NCI-H2107 (cell line): Measurements from ENCODE around the gene PIGZ.
A peak's percentile ranks its signal among the peaks of the same experiment; 100 is the strongest.
"Not testable (repeated sequence)": the region's sequence is repeated elsewhere in the genome, so short reads cannot be mapped to it uniquely, and the experiment has no call there.

Experiments used
- DNase-seq: peaks from one replicate; lab custom pipeline; 2025; lab: John Stamatoyannopoulos, UW

PIGZ gene

GRCh38 chr3:196948442-196949284, 20.0 kb downstream of the PIGZ start:
- no peak for DNase-seq

- no peak for DNase-seq
These were observed 20.7 kb downstream of the PIGZ start for GRCh38 chr3:196947860-196948441.

DNA sequence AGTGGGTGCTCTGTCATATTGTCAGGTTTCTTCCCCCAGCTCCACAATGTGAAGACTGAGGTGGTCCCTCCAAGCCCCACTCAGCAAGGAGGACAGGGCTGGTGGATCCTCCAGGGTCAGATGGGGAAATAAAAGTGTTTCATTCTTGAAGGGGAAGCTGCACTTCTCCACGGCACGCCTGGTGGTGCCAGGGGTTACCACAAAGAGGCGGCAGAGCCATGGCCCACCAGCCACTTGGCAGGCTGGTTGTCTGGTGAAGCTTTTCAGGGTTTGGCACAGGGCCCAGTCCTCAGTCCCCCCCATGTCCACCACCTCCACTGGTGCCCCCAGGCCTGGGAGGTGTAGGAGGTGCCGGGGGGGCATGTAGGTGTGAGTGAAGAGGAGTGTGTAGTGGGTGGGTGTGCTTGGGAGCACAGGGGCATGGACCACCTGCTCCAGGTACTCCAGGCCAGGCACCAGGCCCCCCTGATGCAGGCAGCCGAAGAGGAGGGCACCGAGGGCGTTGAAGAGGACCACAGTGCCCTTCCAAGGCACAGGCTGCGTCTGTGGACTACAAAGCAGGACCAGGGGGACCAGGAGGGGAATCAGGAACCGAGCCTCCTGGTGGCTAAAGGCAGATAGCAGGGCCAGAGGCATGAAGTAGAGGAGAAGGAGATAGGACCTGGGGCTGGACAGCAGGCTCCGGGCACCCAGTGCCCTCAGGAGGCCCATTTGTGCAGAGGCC, 21.3 kb downstream of the PIGZ start:
- DNase-seq, result no peak

- not testable (repeated sequence) for DNase-seq
These were observed 24.4 kb downstream of the PIGZ start for GRCh38 chr3:196944037-196944790.

GRCh38 chr3:196942915-196943277, 25.7 kb downstream of the PIGZ start:
- no peak for DNase-seq

DNA sequence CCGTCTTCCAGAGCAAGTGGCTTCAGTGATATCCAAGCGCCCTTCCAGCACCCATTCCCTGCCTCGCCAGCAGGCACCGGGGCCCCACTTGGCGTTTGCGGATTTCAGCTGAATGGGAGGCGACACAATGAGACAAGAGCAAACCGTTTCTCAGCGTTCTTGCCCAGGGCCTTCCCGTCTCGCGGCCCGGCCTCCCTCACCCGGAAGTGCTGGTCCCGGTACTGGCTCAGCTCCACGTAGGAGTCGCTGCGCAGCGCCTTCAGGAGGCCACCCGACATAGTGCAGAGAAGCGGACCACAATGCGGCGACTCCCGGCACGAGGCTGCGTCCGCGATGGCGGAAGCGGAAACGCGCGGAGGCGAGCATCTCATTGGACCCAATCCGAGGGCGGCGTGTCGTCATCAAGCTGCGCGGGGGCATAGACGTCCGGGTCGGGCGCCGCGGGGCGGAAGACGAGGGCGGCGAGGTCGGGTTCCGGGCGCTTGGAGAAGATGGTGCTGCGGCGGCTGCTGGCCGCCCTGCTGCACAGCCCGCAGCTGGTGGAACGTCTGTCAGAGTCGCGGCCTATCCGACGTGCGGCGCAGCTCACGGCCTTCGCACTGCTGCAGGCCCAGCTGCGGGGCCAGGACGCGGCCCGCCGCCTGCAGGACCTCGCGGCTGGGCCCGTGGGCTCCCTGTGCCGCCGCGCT, 26.3 kb downstream of the PIGZ start, which contains the start of gene NCBP2:
TSS of gene NCBP2 (minus strand) at position 303 of the 689 bp plus-strand sequence. CDS start at position 278, 25 bp downstream.
- peak; percentile 100 for DNase-seq

GRCh38 chr3:196941729-196942225, 26.9 kb downstream of the PIGZ start:
- DNase-seq, result peak; percentile 75

- no peak for DNase-seq
These were observed 30.1 kb downstream of the PIGZ start for GRCh38 chr3:196938576-196938975.

DNA sequence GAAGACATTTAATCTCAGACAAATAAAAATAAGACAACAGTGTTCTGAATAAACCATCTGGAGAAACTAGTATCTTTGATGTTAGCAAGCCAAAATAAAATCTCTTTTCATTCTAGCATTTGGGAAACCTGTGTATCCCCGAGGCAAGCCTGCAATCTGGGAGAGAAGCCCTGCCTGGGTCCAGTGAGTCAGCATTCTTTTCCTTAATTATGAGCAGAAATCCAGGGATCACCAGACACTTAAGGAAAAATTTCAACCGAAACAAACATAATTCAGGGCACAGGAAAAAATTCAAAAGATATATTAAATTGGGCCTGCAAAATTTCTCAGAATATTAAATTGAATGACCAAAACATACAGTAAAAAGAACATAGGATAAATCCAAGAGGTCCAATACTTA, 30.5 kb downstream of the PIGZ start:
- no peak for DNase-seq

- DNase-seq, result no peak
These were observed 32.3 kb downstream of the PIGZ start for GRCh38 chr3:196936288-196936687.

GRCh38 chr3:196932600-196932999, 36.0 kb downstream of the PIGZ start:
- no peak for DNase-seq

DNA sequence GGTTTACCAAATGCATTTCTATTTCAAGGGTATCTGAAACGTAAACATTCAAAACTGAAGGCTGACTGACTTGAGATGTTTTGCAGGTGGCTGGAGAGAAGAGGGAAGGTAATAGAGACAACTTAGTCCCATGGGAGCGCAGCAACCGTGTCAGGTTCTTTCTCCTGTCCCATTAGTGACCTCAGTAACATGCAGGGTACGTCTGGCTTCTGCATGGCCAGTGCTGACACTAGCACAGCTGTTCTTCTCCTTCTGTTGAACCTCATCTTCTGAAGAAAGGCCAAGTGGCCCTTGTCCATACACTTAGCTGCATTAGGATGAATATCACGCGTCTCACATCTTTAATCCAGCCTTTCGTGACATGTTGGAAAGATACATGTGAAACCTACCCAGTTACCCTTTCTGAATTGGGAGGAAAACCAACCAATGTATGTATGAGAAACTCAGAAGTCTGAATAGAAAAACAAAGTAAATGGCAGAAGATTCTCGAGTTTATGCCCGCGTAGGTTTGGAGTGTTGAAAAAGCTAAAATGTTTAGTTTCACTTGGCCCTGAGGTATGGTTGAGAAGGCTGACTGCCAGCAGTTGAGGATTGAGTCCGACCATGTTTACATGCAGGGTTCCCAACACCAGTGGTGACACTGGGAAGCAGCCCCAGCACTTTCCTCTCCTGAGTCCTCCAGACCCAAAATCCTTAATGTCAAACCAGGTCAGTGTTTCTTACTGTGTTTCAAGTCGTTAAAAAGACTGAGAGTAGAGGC, 36.6 kb downstream of the PIGZ start:
- DNase-seq, result no peak

GRCh38 chr3:196931157-196931556, 37.5 kb downstream of the PIGZ start:
- DNase-seq, result no peak

DNA sequence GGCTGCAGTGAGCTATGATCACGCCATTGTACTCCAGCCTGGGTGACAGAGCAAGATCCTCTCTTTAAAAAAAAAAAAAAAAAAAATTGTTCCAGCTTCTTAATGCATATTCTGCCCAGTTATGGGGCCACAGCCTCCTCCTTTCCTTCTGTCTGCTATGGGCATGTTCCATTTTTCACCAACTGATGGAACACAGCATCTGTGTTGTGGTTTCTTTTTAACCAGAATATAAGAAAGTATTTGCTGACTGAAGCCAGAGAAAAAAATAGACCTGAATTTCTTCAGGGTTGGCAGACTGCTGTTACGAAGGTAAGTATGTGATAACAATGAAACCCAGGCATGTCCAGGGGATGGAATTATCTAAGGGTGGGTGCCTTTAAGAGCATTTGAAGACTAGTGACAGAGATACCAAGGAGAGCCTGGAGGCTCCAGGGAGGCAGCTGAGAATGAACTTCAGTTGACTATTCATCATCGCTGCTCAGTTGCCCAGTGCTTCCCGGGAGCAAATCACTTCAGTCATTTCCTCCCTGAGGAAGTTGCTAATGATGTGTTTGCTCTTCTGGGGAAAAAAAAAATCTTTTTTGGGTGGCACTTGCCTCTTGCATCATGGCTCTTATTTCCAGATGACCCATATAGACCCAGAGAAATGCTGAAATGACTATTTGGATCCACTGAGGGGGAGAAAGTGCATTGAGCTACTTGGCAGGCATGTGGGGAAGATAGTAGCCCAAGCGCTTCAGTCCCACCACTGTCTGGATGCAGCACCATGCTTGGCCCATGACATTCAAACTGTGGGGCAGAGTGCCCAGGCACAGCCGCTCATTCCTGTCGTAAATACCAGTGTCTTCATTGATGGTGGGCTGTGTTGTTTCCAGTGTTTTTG, 40.8 kb downstream of the PIGZ start:
- DNase-seq, result no peak

DNA sequence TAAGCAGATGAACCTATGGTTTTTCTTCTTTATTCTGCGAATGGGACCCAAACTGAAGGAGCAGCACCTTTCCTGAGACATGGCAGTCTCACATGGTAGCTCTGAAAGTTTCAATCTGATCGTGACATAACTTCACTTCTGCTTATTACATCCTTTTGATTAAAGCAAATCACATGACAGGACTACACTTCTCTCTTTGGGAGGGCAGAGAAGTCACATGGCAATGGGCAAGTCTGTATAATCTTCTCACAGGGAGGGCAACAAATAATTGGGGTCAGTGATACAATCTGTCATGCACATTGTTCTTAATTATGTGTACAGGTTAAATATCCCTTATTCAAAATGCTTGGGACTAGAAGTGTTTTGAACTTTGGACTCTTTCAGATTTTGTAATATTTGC, 47.9 kb downstream of the PIGZ start:
- no peak for DNase-seq

GRCh38 chr3:196918968-196919367, 49.7 kb downstream of the PIGZ start:
- no peak for DNase-seq

DNA sequence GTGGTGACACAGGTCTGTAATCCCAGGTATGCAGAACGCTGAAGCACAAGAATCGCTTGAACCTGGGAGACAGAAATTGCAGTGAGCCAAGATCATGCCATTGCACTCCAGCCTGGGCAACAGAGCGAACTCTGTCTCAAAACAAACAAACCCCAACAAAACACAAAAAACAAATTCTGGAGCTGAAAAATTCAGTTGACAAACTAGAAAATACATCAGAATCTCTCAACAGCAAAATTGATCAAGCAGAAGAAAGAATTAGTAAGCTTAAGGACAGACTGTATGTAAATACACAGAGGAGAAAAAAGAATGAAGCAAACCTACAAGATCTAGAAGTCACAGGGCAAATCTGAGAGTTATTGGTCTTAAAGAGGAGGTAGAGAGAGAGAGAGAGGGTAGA, 51.6 kb downstream of the PIGZ start:
- DNase-seq, result no peak

DNA sequence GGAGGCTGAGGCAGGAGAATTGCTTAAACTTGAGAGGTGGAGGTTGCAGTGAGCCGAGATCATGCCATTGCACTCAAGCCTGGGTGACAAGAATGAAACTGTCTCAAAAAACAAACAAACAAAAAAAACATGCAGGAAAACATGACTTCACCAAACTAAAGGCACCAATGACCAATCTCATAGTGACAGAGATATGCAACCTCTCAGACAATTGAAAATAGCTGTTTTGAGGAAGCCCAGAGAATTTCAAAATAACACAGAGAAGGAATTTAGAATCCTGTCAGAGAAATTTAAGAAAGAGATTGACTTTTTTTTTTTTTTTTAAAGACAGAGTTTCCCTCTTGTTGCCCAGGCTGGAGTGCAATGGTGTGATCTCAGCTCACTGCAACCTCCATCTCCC, 52.4 kb downstream of the PIGZ start:
- no peak for DNase-seq

DNA sequence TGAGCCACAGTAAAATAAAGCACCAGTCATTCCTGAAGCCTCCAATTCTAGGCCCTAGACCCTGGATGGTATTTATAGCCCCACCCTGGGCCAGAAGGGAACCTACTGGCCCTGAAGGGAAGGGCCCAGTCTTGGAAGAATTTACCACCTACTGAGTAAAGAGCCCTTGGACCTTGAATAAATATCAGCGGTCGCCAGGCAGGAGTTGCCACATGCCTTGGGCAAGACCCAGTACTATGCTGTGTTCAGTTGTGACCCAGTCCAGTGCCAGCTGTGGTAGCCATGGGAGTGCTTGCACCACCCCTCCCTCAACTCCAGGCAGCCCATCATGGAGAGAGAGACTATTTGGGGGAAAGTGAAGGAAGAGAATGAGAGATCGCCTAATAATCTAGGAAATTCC, 53.3 kb downstream of the PIGZ start:
- DNase-seq, result no peak

DNA sequence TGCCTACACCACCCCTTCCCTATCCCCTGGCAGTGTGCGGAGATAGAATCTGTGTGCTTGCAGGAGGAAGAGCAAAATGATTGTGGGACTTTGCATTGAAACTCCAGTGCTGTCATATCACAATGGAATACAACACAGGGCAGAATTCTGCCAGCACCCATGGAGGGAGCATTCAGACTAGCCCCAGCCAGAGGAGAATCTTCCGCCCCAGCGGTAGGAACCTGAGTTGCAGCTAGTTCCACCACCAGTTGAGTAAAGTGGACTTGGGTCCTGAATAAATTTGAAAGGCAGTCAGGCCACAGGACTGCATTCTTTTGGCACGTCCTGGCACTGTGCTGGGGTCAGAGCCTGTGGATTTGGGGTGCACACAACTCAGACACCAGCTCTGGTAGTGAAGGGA, 53.8 kb downstream of the PIGZ start:
- no peak for DNase-seq
